Spleen (tissue), 7 donors: ENCODE data around the gene ATRIP.

Source experiments
- POLR2A ChIP-seq, 3 donors: fragments of 450-650 bp; IDR thresholded peaks; one replicate each; pipeline ENCODE4 v1.5.1; 2017; ENCODE audit warnings: antibody characterized with exemption in 3 of 3, mild to moderate bottlenecking in 1 of 3
- POLR2AphosphoS5 ChIP-seq, 3 donors: sonication (generic); formaldehyde crosslinking; IDR thresholded peaks; one replicate each; pipeline ENCODE4 v1.5.1; 2017; ENCODE audit warnings: antibody characterized with exemption in 3 of 3
- TF ChIP-seq, protein P1 (sequence below), 11 experiments: fragments of 200-600 bp in 7 of 11; fragments of 450-650 bp in 4 of 11; sonication (generic) in 4 of 11; IDR thresholded peaks in 8 of 11; conservative IDR thresholded peaks in 3 of 11; 1 replicate in 7 of 11; 2 replicates in 4 of 11; pipeline versions ENCODE4 v1.4.0 to v1.8.0; 2016 to 2021; ENCODE audit warnings: antibody characterized with exemption in 11 of 11, inconsistent platforms in 4 of 11, mild to moderate bottlenecking in 1 of 11
- donor health status: DM: no; HTN: no; CAD: no; lungs with moderate emphysema.
- donor health status: DM: no; HTN: no; CAD: no.
- donor health status: DM: no; HTN: no; CAD: no.

DNA sequence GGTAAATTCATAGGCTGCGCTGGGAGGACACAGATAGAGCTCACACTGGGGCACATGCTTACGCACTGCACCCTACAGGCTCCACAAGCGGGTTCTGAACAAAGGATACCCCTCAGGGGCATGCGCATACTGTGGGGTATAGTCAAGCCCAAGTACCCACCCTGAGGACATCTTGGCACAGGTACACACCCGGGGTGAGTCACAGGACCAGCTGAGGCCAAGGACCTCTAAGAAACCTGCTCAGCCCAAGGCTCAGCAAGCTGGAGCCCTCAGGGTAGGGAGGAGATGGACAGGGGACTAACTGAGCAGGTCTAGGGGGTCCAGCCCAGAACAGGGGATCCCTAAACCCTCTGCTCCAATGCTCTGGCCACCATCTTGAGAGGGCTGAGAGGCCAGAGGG lies 54.1 kb downstream of the ATRIP start:
- TF ChIP-seq POLR2A (IDR thresholded peaks at IDR 0.05): no peak
- TF ChIP-seq, protein P1, sequence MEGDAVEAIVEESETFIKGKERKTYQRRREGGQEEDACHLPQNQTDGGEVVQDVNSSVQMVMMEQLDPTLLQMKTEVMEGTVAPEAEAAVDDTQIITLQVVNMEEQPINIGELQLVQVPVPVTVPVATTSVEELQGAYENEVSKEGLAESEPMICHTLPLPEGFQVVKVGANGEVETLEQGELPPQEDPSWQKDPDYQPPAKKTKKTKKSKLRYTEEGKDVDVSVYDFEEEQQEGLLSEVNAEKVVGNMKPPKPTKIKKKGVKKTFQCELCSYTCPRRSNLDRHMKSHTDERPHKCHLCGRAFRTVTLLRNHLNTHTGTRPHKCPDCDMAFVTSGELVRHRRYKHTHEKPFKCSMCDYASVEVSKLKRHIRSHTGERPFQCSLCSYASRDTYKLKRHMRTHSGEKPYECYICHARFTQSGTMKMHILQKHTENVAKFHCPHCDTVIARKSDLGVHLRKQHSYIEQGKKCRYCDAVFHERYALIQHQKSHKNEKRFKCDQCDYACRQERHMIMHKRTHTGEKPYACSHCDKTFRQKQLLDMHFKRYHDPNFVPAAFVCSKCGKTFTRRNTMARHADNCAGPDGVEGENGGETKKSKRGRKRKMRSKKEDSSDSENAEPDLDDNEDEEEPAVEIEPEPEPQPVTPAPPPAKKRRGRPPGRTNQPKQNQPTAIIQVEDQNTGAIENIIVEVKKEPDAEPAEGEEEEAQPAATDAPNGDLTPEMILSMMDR (IDR thresholded peaks at IDR 0.05 in 8 of 11, conservative IDR thresholded peaks at IDR 0.05 in 3 of 11): no peak
- TF ChIP-seq POLR2AphosphoS5 (IDR thresholded peaks at IDR 0.05): no peak
